Stimulated activated CD4-positive, alpha-beta T cell treated with anti-CD3 and anti-CD28 coated beads, TNF-alpha, amount 100 ng/mL, for 4 hours (primary cell): ENCODE data around the gene RFX7.
"Not testable (repeated sequence)": the region's sequence is repeated elsewhere in the genome, so short reads cannot be mapped to it uniquely, and the experiment has no call there.

Experiments used
- DNase-seq, 3 experiments: peaks; one replicate each; pipeline ENCODE4 v3.0.0-alpha.2; 2020; ENCODE audit warnings: low read depth in 3 of 3

Gene RFX7

GRCh38 chr15:56205061-56205876 lies 38.4 kb downstream of the RFX7 start:
- no peak for DNase-seq

- DNase-seq = not testable (repeated sequence)
These were observed 40.3 kb downstream of the RFX7 start for GRCh38 chr15:56203312-56203922.

- DNase-seq = no peak
These were observed 41.0 kb downstream of the RFX7 start for GRCh38 chr15:56202701-56203100.

- no peak for DNase-seq
These were observed 44.6 kb downstream of the RFX7 start for GRCh38 chr15:56199038-56199437.

- no peak for DNase-seq
These were observed 49.6 kb downstream of the RFX7 start for GRCh38 chr15:56194035-56194434.

- DNase-seq = no peak
These were observed 50.8 kb downstream of the RFX7 start for GRCh38 chr15:56192659-56193442.

- DNase-seq = no peak
These were observed 56.0 kb downstream of the RFX7 start for GRCh38 chr15:56187665-56188064.

- no peak for DNase-seq
These were observed 57.7 kb downstream of the RFX7 start for GRCh38 chr15:56185980-56186379.

GRCh38 chr15:56184516-56184915 lies 59.2 kb downstream of the RFX7 start:
- DNase-seq = no peak

GRCh38 chr15:56180851-56181250 lies 62.8 kb downstream of the RFX7 start:
- no peak for DNase-seq

- DNase-seq = no peak
These were observed 66.7 kb downstream of the RFX7 start for GRCh38 chr15:56176996-56177395.

GRCh38 chr15:56175788-56176187 lies 67.9 kb downstream of the RFX7 start:
- DNase-seq = no peak

GRCh38 chr15:56174649-56175048 lies 69.0 kb downstream of the RFX7 start:
- DNase-seq = no peak

- no peak for DNase-seq
These were observed 75.3 kb downstream of the RFX7 start for GRCh38 chr15:56168394-56168793.

GRCh38 chr15:56165234-56165633 lies 78.4 kb downstream of the RFX7 start:
- no peak for DNase-seq

- no peak for DNase-seq
These were observed 82.7 kb downstream of the RFX7 start for GRCh38 chr15:56160966-56161365.

- DNase-seq = no peak
These were observed 86.8 kb downstream of the RFX7 start for GRCh38 chr15:56156877-56157276.

GRCh38 chr15:56155278-56155677 lies 88.4 kb downstream of the RFX7 start:
- not testable (repeated sequence) for DNase-seq

- DNase-seq = not testable (repeated sequence)
These were observed 88.9 kb downstream of the RFX7 start for GRCh38 chr15:56154768-56155167.

GRCh38 chr15:56150204-56150603 lies 93.5 kb downstream of the RFX7 start:
- DNase-seq = no peak

- no peak for DNase-seq
These were observed 95.6 kb downstream of the RFX7 start for GRCh38 chr15:56148064-56148463.

GRCh38 chr15:56146756-56147155 lies 96.9 kb downstream of the RFX7 start:
- DNase-seq = no peak

GRCh38 chr15:56128081-56128480 lies 115.6 kb downstream of the RFX7 start:
- DNase-seq = no peak
